OCI-LY7 (cell line): ENCODE measurements around the gene KCNE1. TPM values are rescaled to one million over a fixed set of nuclear protein-coding genes. Genes with fewer than 3 reads are reported as not detected.
A peak's percentile ranks its signal among the peaks of the same experiment; 100 is the strongest.

Experiments
- BruUV-seq: library from RNA; stranded (reverse); fragments of 400-500 nt; replicated peaks from 2 replicates; lab custom pipeline; 2021; lab: Mats Ljungman, UMichigan
- CTCF ChIA-PET: fragments of 300-600 bp; sonication (Branson Sonifier 250); formaldehyde crosslinking; loops from one replicate; lab custom pipeline; 2022; ENCODE audit warnings: antibody characterized with exemption; ENCODE audit not compliant: unreplicated experiment; lab: Charles Lee
- POLR2A ChIA-PET: fragments of 300-600 bp; sonication (Branson Sonifier 250); formaldehyde crosslinking; loops from one replicate; lab custom pipeline; 2022; ENCODE audit warnings: antibody characterized with exemption; lab: Charles Lee
- DNase-seq: peaks from one replicate; pipeline ENCODE4 v3.0.0-alpha.2; 2015; ENCODE audit warnings: low spot score
- H2AFZ ChIP-seq: fragments of 200-600 bp; sonication (generic), shearing (Covaris generic); 2 replicates; pipeline ENCODE4 v1.6.1; 2014; ENCODE audit warnings: mild to moderate bottlenecking, antibody characterized with exemption, low read length, moderate library complexity
- H3K27ac ChIP-seq: fragments of 200-600 bp; sonication (generic); 2 replicates; pipeline ENCODE4 v1.5.1; 2014; ENCODE audit warnings: mixed run types, low read depth, mild to moderate bottlenecking, moderate library complexity, low read length, inconsistent platforms; ENCODE audit not compliant: poor library complexity, severe bottlenecking
- H3K36me3 ChIP-seq: fragments of 200-600 bp; sonication (generic); 2 replicates; pipeline ENCODE4 v1.6.1; 2014; ENCODE audit warnings: mild to moderate bottlenecking, antibody characterized with exemption, low read length, moderate library complexity, mixed read lengths; ENCODE audit not compliant: insufficient read depth
- H3K4me1 ChIP-seq: fragments of 200-600 bp; sonication (generic); 2 replicates; pipeline ENCODE4 v1.5.1; 2014; ENCODE audit warnings: mild to moderate bottlenecking, low read length; ENCODE audit not compliant: insufficient read depth, poor library complexity, severe bottlenecking
- H3K4me2 ChIP-seq: fragments of 200-600 bp; sonication (generic); 2 replicates; pipeline ENCODE4 v1.6.1; 2014; ENCODE audit warnings: mild to moderate bottlenecking, low read length
- H3K4me3 ChIP-seq: fragments of 200-600 bp; sonication (generic); 2 replicates; pipeline ENCODE4 v1.5.1; 2014; ENCODE audit warnings: mild to moderate bottlenecking, low read depth, low read length; ENCODE audit not compliant: poor library complexity, severe bottlenecking
- H3K79me2 ChIP-seq: fragments of 200-600 bp; sonication (generic); 2 replicates; pipeline ENCODE4 v1.6.1; 2016; ENCODE audit warnings: low read depth, mild to moderate bottlenecking, low read length, moderate library complexity, mixed read lengths; ENCODE audit not compliant: insufficient read depth
- H3K9me2 ChIP-seq: fragments of 200-600 bp; sonication (generic); 2 replicates; pipeline ENCODE4 v1.6.1; 2016; ENCODE audit warnings: mild to moderate bottlenecking, low read length, mixed read lengths; ENCODE audit not compliant: insufficient read depth
- H3K9me3 ChIP-seq: fragments of 200-600 bp; sonication (generic); 2 replicates; pipeline ENCODE4 v1.6.1; 2014; ENCODE audit warnings: mild to moderate bottlenecking, mixed run types, low read length, mixed read lengths
- H4K20me1 ChIP-seq: fragments of 200-600 bp; sonication (generic); 2 replicates; pipeline ENCODE4 v1.6.1; 2014; ENCODE audit warnings: mild to moderate bottlenecking, antibody characterized with exemption, low read length, moderate library complexity, mixed read lengths; ENCODE audit not compliant: insufficient read depth
- EZH2phosphoT487 ChIP-seq: fragments of 200-600 bp; sonication (generic); IDR thresholded peaks from 2 replicates; pipeline ENCODE4 v1.6.1; 2018; ENCODE audit warnings: low read depth, borderline replicate concordance, mild to moderate bottlenecking, mixed run types, antibody characterized with exemption, low read length, moderate library complexity, mixed read lengths
- intact Hi-C: fragments of 100-400 bp; cut with micrococcal nuclease; formaldehyde crosslinking; loops from one replicate; pipeline ENCODE4 v1.10.0; 2022; ENCODE audit not compliant: unreplicated experiment
- total RNA-seq, 2 experiments: library from RNA; depleted of rRNA in 1 of 2; stranded (reverse); fragments of >200 nt in 1 of 2; shearing (Covaris generic) in 1 of 2; gene quantifications; 2 replicates each; pipeline ENCODE4 v1.2.3, GENCODE V29; 2014 to 2022
- TF ChIP-seq, protein P1 (sequence below): fragments of 200-600 bp; sonication (generic); conservative IDR thresholded peaks from 2 replicates; pipeline ENCODE4 v1.5.1; 2014; ENCODE audit warnings: mild to moderate bottlenecking, antibody characterized with exemption, low read length, moderate library complexity, mixed read lengths

The KCNE1 gene
- total RNA-seq, 2 experiments from 2014 or later: 0.15 TPM; not detected in 1

DNA sequence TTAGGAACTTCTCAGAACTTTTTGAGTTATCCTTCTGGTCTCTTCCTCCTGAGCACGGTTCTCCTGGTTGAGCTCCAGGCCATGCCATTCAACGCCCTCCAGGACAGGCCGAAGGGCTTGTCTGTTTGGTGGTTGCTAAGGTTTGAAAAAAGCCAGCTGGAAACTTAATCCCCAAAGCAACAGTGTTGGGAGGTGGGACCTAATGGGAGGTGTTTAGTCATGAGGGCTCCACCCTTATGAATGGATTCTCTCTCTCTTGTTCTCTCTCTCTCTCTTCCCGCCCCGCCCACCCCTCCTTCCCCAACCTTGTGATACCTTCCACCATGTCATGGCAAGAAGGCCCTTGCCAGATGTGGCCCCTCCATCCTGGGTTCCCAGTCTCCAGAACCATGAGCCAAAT lies 829 bp downstream of the KCNE1 start:
- no peaks in the 10 kb centered on the region for H3K9me2 ChIP-seq
- H3K79me2 ChIP-seq: no peaks in the 10 kb centered on the region
- no peak overlapping the region for H3K27ac ChIP-seq
- no peak for DNase-seq
- H3K4me3 ChIP-seq: no peak overlapping the region
- no TSS peak for BruUV-seq
- H4K20me1 ChIP-seq: no peaks in the 10 kb centered on the region
- no peaks in the 10 kb centered on the region for H3K9me3 ChIP-seq
- ChIA-PET POLR2A (no interaction called here), CTCF (interaction anchor here (1.7 kb wide), 1 partner anchor 91 kb away, joined by 8 read pairs; no protein-coding TSS in a partner anchor)
- no peaks in the 10 kb centered on the region for H3K4me1 ChIP-seq
- no peak overlapping the region for H3K4me2 ChIP-seq
- no peaks in the 10 kb centered on the region for H3K36me3 ChIP-seq
- TF ChIP-seq EZH2phosphoT487: no peak
- TF ChIP-seq, protein P1, sequence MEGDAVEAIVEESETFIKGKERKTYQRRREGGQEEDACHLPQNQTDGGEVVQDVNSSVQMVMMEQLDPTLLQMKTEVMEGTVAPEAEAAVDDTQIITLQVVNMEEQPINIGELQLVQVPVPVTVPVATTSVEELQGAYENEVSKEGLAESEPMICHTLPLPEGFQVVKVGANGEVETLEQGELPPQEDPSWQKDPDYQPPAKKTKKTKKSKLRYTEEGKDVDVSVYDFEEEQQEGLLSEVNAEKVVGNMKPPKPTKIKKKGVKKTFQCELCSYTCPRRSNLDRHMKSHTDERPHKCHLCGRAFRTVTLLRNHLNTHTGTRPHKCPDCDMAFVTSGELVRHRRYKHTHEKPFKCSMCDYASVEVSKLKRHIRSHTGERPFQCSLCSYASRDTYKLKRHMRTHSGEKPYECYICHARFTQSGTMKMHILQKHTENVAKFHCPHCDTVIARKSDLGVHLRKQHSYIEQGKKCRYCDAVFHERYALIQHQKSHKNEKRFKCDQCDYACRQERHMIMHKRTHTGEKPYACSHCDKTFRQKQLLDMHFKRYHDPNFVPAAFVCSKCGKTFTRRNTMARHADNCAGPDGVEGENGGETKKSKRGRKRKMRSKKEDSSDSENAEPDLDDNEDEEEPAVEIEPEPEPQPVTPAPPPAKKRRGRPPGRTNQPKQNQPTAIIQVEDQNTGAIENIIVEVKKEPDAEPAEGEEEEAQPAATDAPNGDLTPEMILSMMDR: no peak
- H2AFZ ChIP-seq: no peak overlapping the region
- intact Hi-C loops: no loop called here

DNA sequence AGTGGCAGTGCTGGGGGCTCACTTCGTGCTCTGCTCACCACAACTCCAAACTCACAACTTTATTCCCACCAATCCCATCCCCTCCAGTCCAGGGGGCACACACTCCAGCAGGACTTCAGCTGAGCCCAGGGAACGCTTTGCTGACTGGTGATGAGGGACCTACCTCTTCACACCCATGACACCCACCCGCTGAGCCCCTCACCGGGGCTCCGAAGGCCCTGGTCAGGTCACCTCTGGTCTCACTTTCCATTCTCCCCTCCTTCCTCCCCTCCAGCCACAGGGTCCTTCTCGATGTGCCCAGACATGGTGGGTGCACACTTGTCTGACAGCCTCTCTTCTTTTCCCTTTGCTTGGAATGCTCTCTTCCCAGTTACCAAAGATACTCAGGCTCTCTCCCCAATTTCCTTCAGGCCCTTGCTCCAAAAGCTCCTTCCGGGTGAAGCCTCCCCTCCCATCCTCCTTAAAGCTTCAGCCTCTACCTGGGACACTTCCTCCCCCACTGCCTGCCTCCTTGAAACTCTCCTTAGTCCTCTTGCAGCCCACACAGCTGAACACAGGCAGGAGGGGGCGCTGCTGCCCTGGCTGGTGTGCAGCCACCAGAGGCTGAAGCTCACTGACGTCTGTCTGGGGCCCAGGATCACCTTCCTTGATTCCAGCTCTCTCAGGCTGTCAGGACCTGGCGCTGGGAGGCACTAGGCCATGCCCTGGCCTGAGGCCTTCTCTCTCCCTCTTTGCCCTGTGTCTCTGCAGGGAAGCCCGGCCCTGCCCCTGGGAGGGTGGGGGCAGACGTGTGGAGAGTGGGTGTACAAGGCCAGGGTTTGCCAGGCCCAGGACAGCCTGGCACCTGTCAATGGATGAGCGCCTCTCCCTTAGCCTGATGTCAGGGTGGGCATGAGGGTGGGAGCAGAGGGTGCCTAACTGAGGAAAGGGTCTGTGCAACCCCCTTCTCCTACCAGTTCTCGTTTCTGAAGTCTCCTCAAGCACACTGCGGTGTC lies 1.6 kb downstream of the KCNE1 start:
- H4K20me1 ChIP-seq: no peaks in the 10 kb centered on the region
- CTCF ChIA-PET: interaction anchor here (1.7 kb wide), 1 partner anchor 92 kb away, joined by 8 read pairs; no protein-coding TSS in a partner anchor

More for the DNA sequence above, 1.6 kb downstream of the KCNE1 start:
- Histone ChIP-seq H3K9me3 (no peaks in the 10 kb centered on the region), H3K27ac (no peak overlapping the region), H3K9me2 (no peaks in the 10 kb centered on the region), H3K79me2 (no peaks in the 10 kb centered on the region), H3K4me1 (no peaks in the 10 kb centered on the region), H2AFZ (no peak overlapping the region), H3K4me2 (no peak overlapping the region), H3K4me3 (no peak overlapping the region), H3K36me3 (no peaks in the 10 kb centered on the region)
- intact Hi-C loops: loop anchor here (1.0 kb wide), 2 partner anchors 93 to 123 kb away; no protein-coding TSS in a partner anchor
- peak; percentile 45 for DNase-seq
- BruUV-seq: no TSS peak
- no peak for TF ChIP-seq EZH2phosphoT487
- TF ChIP-seq, protein P1: peak; percentile 75
- POLR2A ChIA-PET: no interaction called here
